CD4-positive, alpha-beta T cell treated with Interleukin-4 for 1 hour (primary cell): ENCODE results near the gene ATG2A.
A peak's percentile ranks its signal among the peaks of the same experiment; 100 is the strongest.

ENCODE experiments used
- DNase-seq, 2 donors: peaks; one replicate each; pipeline ENCODE4 v3.0.0-alpha.2; 2020 to 2022

Gene ATG2A

DNA sequence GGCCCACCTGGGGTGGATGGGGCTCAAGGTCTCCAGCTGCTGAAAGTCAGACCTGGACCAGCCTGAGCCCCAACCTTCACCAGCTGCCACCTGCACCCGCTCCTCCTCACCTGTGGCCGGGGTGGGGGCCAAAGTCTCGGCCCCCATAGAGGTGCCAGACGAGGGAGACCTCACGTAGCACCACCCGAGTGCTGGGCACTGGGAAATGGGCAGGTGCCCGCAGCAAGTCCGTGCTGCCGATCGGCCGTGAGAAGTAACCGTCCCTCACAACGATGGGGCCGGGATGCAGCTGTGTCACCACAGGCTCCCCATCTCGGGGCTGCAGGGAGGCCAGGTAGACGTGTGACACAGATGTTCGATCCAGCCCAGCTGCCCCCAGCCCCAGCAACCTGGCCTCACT is 16.2 kb downstream of the ATG2A start:
- DNase-seq: no peak

DNA sequence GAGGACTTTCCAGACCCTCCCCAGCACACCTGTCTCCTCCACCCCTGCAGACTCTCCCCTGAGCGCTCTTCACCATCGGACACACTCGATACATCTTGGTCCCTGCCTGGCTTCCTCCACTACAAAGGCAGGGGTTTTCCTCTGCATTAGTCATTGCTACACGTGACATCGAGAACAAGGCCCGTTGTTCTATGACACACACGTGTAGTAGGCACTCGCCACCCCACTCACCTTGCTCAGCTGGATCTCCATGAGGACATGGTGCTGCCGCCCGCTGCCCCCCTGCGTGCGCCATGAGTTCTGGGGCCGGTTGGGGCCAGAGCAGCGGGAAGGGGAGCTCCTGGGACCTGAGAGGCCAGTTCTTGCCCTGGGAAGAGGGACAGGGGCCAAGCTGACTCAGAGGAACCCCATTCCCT is 16.7 kb downstream of the ATG2A start:
- DNase-seq: peak; percentile 69 to 86

DNA sequence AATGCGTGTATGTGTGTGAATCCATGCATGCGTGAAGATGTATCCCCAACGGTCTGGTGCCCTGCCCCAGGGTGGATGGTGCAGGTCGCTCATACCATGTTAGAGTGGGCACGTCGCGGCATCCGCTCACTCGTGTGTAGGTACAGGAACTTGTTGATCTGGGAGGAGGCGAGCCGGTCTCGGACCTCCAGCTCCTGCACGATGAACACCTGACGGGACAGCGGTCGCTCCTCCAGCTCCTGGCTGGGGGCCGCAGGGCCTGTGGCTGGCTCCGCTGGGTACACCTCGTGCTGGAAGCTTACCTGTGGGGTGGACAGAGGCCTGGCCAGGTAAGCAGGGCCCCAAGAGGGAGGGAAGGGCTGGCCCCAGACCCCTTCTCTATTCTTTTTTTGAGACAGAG is 18.5 kb downstream of the ATG2A start:
- no peak for DNase-seq

DNA sequence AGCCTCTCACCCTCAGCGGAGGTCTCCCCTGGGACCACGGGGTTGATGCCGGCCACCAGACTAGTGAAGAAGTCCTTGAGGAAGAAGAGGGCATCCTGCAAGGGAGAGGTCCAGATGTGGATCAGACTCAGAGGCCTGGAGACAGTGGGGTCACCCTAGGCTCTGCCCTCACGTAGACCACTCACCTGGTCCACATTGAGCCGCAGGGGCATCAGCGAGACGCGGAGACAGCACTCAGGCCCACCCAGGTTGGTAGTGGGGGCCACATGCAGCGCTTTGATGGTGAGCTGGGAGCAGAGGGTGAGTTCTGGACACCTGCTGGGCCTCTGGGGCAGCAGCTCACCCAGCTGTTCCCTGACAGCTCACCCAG is 18.9 kb downstream of the ATG2A start:
- no peak for DNase-seq

DNA sequence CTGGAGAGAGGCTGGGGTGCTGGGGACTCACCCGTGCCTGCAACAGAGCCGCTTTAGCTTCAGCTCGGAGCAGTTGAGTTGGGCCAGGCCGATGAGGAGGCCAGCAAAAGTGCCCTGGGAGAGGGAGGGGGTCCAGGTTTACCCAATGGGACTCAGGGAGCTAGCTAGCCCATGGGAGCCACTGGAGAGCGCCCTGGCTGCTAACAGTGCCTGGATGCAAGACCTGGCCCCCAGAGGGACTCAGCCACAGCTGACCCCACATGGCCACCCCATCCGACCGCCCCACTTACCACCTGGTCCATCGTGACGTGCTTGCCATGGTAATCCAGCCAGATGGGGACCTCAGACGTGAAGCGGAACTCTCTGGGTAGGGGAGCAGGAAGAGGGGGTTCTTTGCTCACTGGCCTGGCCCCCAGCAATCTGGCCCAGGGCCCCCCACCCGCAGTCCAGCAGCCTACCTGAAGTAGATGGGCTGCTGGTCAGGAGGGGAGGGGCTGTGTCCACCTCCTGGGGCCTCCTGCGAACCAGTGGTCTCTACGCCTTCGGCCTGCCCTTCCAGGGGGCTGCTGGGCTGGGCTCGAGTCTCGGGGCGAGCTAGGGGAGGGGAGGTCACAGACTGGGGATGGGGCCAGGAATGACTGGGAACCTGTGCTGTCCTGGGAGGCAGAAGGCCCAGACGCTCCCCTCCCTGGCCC is 19.5 kb downstream of the ATG2A start:
- DNase-seq: no peak

DNA sequence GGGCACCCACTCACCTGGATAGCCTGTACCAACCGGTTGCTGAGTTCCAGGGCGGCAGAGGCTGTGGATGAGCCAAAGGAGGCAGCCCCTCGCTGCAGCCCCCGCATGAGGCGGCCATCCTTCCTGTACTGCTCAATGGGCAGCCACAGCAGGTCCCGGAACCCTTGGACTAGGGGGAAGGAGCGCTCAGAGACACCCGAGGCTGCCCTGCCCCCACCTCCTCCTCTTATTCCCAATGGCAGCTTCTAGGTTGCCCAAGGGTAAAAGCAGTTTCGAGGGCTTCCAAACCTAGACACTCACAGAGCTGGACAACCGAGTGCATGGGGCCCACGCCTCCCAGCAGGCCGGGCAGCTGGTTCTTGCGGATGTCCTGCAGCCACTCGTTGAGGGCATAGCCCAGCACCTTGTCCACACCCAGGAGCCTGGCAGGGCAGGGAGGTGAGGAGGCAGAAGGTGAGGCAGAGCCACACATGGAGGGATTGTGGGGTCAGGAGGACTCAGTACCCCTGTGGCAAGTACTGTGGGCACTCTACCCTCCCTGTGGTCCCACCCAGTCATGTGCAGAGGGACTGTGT is 20.5 kb downstream of the ATG2A start:
- DNase-seq: no peak

DNA sequence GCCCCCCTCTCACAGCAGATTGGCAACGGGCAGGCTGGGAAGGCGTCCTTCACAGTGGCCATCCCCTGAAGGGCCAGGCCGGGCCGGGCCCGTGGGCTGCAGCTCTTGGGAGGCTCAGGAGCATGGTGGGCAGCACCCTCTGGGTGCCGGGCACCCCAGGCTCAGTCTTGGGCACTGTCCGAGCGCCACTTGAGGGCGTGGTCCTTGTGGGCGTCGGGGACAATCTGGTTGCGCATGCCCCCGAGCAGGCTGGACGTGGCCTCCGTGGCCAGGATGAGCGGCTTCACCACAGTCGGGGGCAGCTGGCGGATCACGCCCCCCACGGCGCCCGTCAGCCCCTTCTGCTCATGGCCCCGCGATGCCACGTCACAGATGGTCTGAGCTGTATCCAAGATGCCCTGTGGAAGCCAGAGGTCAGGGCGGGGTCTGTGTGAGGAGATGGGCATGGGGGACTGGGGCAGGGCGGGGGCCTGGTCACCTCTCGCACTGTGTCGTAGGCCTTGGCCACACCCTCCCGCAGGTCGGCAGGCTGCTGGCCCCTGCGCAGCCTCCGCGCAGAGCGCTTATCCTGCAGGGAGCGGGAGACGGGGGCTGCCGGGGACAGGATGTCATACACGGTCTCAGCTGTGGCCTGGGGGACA is 22.1 kb downstream of the ATG2A start:
- no peak for DNase-seq

DNA sequence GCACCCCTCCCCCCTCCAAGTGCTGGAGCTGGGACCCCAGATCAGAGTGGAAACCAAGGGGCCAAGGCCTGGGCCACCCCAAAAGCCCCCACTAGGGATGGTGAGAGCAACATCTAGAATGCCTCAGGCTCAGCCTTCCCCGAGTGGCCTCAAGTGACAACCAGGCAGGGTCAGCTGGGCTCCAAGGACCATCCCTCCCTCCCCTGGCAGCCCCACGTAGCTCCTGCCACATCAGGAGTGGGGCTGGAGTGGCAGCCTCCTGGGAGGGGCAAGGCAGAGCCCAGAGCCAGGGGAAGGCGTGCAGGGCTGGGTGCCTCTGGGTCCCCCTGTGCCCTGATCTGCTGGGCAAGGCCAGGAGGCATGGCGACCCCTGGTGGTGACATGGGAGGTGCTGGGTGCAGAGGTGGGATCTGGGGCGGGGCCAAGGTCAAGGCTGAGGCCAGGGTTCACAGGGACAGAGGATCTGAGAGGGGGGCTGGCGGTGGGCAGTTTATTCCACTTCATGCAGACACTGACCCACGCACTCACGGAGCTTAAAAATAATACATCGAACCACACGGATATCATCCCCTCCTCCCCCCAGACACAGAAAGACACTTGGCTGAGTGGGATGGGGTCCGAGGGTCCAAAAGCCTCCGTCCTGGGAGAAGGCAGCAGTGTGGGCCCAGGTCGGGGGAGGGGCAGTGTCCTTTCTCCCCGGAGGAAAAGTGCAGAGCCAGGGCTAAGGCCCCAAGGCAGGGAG is 22.8 kb downstream of the ATG2A start:
- peak; percentile 88 to 89 for DNase-seq

DNA sequence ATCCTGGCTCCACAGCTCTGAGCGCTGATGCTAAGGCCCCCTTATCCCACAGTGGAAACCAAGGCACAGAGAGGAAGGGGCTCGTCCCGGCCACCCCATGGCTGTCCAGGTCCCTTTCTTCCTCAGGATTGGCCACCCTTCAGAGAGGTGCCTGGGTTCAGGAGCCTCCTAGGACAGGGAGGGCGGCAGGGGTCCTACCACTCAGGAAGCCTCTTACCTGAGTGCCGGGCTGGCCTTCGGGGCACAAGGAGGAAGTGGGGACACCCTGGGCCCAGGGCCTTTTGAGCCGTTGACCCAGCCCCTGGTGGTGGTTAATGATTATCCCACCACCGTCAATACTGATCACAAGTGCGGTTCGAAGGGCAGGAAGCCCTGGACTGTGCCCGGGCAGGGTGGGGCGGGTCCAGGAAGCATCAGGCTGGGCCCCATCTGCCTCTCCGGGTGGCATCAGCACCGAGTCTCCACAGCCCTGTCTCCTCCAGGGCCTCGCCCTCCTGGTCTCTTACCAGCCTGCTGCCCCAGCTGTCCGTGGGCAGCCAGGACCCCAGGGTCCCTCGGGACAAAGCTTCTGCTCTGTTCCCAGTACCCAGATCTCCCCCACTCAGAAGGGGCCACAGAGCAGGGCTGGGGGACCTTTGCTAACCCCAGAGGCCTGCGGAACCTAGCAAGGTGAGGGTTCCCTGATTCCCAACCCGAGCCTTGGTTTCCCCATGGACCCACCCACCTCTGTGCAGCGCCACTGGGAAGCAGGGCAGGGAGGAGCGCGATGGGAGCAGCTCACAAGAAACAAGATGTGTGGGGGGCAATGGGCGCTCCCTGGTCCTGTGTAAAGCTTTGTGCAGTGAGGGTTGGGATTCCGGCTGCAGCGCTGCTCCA is 23.6 kb downstream of the ATG2A start:
- DNase-seq: no peak

DNA sequence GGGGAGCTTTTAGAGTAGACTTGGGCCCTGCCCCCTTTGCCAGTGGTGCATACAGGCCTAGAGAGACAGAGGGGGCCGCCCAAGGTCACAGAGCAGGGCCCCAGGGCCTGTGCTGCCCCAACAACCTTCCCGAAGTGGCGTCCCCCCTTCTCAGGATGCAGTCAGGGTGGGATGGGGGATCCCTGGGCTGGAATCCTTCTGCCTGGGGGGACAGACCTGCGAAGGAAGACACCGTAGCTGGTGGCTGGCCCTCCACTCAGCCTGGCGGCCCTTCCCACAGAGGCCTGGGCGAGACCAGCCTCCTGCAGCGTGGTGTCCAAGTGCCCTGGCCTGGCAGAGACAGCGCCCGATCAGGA is 24.2 kb downstream of the ATG2A start:
- DNase-seq: no peak

DNA sequence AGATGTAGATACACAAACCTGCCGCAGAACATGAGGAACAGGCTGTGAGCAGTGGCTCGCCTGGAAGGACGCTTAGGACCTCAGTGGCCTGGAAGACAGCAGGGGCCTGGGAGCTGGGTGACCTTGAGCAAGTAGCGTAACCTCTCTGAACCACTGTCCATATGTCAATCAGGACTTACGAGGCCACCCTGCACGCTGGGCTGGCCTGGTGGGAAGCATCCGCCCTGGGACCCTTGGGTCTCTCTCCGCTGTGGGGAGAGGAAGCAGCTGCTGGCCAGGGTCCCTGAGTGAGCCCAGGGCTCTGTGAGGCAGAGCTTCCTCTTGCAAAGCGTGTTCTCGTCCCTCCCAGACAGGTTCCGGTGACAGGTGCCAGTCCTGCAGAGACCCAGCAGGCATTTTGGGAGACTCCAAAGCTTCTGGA is 24.6 kb downstream of the ATG2A start:
- no peak for DNase-seq

DNA sequence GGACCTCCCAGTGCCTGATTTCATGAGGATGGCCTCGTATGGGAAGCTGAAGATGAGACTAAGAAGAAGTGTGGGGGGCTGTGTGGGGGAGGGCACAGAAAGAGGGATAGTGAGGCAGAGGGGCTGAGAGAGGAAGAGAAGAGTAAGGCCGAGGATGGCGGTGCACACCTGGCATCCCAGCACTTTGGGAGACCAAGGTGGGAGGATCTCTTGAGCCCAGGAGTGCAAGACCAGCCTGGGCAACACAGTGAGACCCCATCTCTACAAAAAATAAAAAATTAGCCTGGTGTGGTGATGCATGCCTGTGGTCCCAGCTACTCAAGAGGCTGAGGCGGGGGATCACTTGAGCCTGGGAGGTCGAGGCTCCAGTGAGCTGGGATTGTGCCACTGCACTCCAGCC is 25.1 kb downstream of the ATG2A start:
- no peak for DNase-seq

DNA sequence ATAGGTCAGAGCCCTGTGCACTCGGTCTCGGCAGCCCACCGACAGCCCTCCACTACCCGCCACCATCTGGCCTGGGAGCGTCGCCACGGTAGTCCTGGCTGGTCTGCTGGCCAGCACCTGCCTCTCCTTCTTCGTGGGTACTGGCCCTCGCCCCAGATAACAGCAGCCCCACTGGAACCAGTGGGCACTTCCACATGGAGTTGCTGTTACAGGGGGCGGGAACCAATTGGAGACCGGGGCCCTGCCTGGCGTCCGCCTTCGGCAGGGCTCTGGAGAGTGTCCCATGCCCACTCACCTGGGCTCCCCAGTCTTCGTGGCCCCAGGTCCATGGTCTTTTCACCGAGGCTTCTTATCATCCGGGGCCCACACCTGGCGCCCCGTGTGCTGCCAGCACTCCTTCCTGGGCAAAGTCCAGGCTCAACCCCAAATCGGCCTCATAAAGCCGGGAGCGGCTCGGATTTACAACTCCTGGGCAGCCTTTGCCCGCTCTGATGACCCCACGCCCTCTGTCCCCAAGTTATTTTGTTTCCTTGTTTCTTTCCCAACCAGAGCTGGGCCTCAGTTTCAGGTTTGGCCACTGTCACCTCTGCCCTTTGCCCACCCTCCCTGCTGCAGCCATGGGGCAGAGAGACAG is 25.7 kb downstream of the ATG2A start:
- no peak for DNase-seq

DNA sequence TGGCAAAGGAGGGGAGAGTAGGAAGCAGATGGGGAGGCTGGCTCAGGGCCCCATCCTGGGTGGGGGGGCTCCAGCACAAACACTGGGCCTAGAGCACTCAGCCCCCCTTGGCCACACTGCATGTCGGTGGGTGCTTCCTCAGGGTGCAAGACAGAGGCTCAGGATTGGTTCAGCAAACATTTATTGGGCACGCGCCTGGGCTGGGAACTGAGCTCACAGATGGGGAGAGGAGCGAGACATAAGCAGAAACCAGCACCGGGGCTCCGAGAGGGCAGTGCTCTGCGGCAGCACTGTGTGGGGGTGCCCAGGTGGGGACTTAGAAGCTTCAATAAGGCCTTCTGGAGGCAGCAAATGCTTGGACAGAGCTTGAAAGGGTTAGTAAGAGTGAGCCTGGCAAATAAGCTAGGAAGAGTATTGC is 26.5 kb downstream of the ATG2A start:
- no peak for DNase-seq

DNA sequence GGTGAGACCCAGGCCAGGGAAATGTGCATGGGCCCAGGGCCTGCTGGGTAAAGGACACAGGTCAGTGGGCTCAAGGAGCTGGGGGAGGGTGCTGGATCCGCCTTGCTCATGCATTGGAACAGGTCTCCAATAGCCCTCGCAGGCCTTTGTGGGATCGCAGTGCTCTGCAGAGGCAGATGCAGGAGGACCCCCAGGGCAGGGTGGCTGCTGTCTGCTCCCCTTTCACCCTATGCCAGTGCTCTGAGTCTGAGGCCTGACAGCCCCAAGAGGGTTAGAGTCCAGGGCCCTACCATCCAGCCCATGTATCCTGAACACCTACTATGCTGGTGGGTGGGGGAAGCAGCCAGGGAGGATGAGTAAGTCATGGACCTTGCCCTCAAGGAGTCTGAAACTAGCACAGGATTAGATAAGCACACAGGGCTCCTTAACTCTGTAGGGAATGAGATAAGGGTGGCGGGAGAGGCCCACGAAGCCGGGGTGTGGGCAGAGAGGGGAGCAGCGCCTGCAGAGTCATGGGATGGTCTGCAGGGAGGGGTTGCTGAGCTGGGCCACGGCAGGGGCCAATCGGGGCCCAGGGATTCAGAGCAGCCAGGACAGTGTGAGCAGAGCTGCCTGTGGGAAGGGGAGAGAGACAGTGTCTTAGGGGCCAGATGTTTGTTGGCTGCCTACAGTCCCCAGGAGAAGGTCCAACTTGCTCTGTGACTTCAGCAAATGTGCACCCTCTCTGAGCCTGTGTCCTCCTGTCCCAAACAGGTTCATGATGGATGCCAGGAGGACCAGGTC is 28.1 kb downstream of the ATG2A start:
- DNase-seq: no peak

DNA sequence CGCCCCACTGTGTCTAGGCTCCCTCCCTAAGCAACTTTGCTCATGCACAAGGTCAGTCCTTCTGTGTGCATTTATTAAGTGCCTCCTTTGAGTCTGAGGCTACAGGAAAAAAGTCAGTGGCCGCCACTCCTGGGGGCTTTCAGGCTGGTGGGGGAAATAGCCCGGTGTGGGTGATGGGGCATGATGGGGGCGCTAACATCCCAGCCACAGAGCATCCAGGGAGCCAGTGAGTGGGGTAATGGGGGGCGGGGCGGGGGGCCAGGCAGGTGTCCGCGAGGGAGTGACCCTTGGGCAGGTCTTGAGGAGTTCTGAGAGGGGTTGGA is 28.6 kb downstream of the ATG2A start:
- no peak for DNase-seq

DNA sequence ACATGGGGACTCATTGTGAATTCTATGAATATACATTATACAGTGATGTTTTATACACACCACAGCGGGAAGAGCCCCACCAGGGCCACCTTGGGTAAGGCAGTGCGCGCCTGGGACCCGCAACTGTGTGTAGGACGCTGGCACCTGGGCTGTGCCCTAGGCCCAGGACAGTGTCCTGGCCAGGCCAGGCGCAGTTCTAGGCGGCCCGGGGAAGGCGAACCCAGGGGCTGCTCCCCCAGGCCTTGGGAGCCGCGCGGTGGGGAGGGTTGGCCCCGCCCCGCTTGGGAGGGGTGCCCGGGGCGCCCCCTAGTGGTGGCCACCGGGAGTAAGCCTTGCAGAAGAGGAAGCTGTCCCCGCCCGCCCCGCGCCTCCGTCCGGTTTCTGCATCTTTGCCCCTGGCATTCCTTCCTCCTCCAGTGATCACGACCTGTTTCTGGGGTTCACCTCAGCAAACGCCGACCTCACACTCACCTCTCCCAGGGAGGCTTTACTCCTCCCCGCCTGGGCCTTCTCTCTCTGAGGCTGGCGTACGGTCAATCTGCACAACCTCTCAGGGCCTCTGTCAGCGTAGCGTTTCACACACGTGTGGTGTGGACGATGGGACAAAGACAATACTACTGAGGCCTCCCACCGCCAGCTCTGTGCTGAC is 29.1 kb downstream of the ATG2A start:
- DNase-seq: peak; percentile 82 to 84

DNA sequence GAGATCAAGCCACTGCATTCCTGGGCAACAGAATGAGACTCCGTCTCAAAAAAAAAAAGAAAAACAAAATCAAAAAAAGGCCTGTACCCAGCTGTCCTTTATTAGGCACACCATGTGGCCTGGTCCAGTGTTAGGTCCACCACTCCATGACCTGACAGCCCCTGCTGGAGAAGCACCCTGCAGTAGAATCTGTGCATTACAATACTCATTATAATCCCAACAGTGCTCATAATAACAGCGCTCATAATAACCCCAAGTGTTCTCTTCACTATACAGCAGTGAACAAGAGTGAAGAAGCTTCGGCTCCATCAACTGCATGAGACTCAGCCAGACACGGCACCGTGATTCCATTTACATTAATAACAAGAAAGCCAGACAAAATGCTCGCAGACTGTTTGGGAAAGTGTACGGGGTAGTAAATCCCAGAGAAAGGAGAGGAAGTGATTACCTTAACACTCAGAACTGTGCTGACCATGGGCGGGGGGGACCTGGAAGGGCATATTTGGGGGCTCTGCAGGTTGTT is 29.7 kb downstream of the ATG2A start:
- no peak for DNase-seq

DNA sequence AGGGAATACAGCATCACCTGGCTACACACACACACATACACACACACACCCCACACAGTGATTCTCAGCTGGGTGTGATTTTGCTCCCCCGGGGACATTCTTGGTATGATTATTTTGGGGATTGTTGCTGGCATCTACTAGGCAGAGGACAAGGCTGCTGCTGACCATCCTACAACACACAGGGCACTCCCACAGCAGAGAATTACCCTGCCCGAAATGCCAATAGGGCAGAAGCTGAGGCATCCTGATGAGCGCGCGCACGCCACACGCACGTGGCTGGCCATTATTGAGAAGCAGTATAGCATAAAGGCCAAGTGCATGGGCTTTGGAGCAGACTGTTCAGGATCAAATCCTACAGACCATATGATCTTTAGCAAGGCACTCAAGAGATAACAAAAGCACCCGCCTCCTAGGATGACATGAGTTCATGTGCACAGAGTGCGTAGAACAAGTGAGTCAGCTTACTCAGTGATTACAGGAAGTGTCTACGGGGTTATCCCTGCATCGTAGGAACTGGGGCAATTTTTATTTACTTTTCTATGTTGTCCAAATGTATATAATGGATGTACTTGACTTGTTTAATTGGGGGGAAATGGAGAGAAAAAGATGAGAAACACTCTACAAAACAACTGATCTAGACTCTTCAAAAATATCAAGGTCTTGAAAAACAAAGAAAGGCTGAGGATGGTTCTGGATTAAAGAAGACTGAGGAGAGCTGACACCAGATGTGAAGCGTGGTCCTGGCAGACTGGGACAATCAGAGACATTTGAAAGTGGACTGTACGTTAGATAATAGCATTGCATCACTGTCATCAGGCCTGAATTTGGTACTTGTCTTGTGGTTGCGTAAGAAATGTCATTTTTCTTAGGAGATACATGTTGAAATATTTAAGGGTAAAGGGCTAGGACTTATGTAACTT is 31.4 kb downstream of the ATG2A start:
- DNase-seq: peak; percentile 58 to 62

DNA sequence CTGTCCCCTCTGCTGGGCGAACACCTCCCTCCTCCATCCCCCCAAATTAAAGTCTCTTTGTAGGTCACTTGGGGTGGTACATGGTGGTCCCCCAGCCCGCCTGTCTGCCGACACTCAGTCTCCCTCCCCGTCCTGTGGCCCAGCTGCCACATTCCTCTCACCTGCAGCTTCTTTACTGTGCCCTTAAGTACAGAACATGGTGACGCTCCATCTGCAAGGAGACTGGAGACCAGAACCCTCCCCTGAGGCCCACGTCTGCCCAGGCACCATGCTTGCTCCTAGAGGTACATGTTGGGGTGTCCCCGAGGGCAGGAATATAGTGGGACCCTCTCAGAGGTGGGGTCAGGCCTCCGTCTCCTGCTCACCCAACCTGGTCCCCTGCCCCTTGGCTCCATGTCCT is 33.0 kb downstream of the ATG2A start:
- DNase-seq: no peak
